GM19438 (cell line): ENCODE data around the gene DND1.
"Not testable (repeated sequence)": the region's sequence is repeated elsewhere in the genome, so short reads cannot be mapped to it uniquely, and the experiment has no call there.

Source experiments
- ATAC-seq: cut with Tn5 transposase; IDR thresholded peaks from one replicate; pipeline ENCODE4 v1.9.1; 2021; ENCODE audit warnings: low read depth; ENCODE audit not compliant: unreplicated experiment

Gene DND1

GRCh38 chr5:140673187-140673976 is at the start of gene DND1:
DND1 (minus strand) TSS chr5:140673576; CDS start chr5:140673542, 34 bp downstream.
- ATAC-seq: no peak

- ATAC-seq: not testable (repeated sequence)
These were observed 48.0 kb upstream of the DND1 start for GRCh38 chr5:140721395-140721794.

- ATAC-seq: not testable (repeated sequence)
These were observed 47.4 kb upstream of the DND1 start for GRCh38 chr5:140720738-140721137.

DNA sequence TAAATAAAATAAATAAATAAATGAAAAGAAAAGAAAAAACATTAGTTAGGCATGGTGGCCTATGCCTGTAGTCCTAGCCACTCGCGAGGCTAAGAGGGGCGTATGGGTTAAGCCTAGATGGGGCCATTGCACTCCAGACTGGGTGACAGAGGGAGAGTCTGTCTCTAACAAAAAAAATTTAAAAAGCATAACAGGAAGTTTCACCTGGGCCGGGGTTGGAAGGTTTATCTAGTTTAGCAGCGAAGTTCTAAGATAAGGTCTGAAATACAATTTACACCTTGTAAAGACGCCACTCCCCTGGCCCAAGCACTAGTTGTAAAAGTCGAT is 44.9 kb upstream of the DND1 start:
- ATAC-seq: no peak

DNA sequence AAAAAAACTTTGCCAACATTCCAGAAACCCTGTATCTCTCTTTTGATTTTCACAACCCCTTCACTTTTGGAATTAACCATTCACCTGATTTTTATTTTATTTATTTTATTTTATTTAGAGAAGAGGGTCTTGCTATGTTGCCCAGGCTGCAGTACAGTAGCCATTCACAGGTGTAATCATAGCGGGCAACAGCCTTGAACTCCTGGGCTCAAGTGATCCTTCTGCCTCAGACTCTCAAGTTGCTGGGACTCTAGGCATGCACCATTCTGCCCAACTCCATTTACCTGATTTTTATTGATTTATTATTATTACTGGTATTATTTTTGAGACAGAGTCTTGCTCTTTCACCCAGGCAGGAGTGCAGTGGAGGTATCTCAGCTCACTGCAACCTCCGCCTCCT is 42.9 kb upstream of the DND1 start:
- ATAC-seq: not testable (repeated sequence)

GRCh38 chr5:140713562-140714094 is 40.3 kb upstream of the DND1 start:
- no peak for ATAC-seq

DNA sequence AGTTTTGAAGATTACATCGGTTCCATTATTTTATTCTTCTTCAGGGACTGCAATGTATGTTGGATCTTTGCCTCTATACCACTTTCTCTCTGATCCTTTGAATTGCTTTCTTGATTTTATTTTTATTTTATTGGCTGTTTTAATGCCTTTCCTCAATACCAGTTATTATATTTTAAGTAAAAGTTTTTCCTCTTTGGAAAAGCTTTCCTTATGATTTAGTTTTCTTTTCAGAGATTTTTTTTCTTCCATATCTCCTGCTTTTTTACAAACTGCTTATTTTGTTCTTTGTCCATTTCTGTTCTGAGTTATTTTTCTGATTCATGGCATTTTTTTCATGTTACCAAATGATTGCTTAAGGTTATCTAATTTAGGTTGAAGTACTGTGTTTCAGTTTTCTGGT is 38.4 kb upstream of the DND1 start:
- ATAC-seq: no peak

DNA sequence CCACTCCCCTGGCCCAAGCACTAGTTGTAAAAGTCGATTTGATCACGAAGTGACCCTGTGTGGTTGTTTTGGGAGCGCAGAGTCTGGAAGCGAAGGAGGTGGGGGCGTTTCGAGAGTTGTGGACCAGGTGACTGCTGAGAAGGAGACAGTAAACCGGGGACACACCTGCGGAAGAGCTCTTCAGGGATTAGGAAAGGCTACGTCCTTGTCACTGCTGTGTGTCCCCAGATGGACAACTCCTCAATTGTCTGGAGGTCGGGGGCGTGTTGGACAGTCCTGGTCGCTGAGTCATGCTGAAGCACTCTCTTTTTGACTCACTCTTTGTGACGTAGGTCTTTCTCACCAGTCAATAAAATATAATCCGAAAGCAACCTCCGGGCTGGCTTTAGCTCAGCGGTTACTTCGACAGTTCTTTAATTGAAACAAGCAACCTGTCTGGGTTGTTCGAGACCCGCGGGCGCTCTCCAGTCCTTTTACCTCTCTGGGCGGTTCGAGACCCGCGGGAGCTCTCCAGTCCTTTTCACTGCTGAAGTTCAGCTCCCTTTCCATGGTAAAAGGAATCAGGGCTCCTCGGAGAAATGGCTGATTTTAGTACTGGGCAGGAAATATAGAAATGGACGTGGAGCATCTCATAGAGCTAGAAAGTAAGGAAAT is 37.6 kb upstream of the DND1 start:
- ATAC-seq: peak; percentile 89

GRCh38 chr5:140708787-140709186 is 35.4 kb upstream of the DND1 start:
- ATAC-seq: not testable (repeated sequence)

- no peak for ATAC-seq
These were observed 34.4 kb upstream of the DND1 start for GRCh38 chr5:140707812-140708211.

DNA sequence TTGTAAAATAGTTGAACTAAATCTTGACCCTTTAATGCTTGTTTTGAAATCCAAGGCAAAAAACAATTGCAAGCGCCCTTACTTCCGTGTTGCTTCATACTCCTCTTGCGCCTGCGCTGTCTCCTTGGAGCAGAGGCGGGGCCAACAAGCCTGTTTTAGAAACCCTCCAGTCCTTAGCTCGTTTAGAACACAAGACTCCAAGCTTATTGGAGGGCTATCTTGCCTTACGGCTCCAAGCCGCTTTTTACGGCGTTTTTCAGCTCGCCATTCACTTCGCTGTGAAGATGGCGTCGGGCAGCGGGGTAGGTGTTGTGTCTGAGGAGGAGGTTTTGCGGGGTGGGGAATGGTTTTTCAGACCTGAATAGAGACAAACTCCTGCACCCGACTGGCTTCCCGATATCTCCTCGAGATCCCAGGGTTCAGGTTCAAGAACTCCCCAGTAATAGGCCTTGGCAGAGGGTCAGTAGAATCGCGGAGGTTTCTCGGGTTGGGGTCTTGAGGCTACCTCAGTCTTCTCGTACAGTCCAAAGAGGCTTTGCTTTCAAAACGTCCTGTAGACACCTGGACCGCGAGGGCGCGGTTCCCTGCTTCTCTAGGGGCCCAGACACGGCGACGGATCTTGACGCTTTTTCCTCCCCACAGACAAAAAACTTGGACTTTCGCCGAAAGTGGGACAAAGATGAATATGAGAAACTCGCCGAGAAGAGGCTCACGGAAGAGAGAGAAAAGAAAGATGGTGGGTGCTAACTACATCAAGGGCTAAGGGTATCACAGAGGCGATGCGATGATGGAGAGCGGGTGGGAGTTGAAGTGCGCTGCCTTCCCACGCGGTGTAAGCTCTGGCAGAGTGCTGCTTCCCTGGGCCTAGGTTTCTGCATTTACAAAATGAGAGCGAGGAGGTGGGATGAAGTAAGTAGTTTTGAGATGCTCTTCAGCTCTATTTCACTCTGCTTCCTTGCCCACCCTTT is 27.1 kb upstream of the DND1 start, which contains the start of gene ZMAT2:
ZMAT2 (plus strand) TSS at position 271 of the 968 bp plus-strand sequence; CDS start at position 285, 14 bp downstream.
- peak; percentile 96 for ATAC-seq

DNA sequence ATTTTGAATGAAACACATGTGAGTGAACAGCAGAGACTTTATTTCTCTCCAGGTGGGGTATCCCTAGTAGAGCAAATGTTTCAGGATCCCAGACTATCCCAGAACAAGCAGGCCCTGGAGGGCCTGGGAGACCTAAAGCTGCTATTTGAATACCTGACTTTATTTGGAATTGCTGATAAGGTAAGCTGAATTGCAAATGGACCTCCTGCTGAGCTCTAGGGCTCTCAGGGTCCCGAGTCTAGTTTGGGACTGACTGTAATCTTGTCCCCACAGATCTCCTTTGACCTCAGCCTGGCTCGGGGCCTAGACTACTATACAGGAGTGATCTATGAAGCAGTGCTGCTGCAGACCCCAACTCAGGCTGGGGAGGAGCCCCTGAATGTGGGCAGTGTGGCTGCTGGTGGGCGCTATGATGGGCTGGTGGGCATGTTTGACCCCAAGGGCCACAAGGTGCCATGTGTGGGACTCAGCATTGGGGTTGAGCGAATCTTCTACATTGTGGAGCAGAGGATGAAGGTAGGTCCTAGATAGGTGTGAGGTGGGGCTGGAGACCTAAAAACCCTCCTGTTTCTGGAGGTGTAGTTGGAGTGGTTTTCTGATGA is 23.6 kb upstream of the DND1 start:
- no peak for ATAC-seq

- ATAC-seq: no peak
These were observed 20.9 kb upstream of the DND1 start for GRCh38 chr5:140694276-140694675.

DNA sequence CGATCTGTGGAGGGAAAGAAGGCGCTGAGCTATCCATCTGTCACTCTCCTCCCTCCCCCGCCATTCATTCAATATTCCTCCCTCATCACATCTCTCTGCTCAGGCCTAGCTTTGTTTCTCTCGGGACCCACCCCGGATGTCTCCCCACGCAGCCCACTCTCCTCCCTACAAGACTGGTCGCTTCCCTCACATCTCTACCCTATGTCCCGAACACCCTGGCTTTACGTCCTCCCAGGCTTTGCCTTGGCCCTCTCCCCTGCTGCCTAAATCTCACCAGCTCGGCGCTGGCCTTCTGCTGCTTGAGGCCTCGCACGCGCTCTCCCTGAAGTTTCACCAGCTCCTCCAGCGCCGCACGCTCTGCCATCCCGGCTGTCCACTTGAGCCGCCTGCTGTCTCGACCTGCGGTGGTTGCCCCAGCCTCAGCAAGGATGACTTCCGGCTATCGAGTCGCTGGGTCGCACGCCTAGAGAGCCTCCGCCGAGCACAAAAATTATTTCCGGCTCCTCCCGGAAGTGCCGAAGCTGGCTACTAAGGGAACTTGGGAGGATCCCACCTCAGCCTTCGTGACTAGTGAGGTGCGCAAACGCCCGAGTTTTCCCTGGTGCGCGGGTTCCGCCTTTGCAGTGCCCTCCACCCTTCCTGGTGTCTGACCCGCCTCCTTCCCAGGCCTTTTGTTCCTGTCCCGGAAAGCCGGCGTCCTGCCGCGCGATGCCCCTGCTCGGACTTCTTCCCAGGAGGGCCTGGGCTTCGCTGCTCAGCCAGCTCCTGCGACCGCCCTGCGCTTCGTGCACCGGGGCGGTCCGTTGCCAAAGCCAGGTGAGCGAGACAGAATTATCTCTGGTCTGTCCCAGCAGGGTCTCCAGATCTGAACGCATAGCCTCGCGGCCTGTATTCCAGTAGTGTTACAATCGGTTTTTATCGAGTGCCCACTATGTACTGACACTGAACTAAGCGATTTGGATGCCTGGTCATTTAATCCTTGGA is 17.9 kb upstream of the DND1 start, which contains the start of the genes HARS1 and HARS2:
HARS1 (minus strand) TSS at position 430 of the 984 bp plus-strand sequence; CDS start at position 364, 66 bp downstream.
HARS2 (plus strand) TSS at position 515 of the 984 bp plus-strand sequence; CDS start at position 709, 194 bp downstream.
- peak; percentile 98 for ATAC-seq

DNA sequence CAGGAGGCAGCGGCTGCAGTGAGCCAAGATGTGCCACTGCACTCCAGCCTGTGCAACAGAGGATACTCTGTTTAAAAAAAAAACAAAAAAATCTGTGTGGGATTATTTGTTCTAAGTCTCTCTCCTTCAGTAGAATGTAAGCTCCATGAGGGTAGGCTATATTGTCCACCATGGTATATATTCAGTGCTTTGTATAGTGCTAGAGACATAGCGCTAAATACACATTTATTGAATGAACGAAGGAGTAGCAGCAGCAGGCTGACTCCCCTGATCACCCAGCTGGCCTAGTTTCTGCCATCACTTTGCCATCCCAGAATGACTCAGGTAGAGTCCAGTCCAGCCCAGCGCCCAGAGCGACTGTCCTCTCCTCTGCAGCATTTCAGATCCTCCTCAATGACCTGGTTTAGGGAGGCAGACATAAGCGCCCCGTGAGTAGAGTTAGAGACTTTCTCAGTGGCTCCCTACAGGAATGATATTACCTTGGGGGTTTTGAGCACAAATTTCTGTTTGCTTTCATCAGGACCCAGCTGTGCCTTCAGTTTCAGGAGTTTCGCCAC is 17.1 kb upstream of the DND1 start:
- ATAC-seq: no peak

- ATAC-seq: no peak
These were observed 5.6 kb upstream of the DND1 start for GRCh38 chr5:140678993-140679392.

GRCh38 chr5:140677947-140678346 is 4.6 kb upstream of the DND1 start:
- peak; percentile 58 for ATAC-seq

DNA sequence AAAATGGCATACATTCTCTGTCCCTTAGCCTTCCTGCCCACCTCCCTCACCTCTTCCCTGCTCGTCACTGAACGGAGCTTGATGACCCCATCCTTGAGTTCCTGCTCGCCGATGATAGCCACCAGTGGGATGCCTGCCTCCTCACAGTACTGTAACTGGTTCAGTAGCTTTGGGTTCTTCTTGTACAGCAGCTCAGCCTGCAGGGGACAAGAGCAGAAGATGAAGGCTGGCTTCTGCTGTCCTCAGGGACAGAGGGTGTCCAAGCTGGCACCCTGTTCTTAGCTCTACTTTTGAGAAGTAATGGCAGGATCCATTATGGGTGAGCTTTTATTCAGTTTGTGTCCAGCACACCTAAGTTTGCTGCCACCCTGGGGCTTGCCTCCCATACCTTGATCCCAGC is 1.3 kb upstream of the DND1 start:
- ATAC-seq: no peak
